IPS-15b (cell line): Measurements from ENCODE around the gene DIAPH2.

Source experiments
- H3K27me3 ChIP-seq: one replicate; pipeline ENCODE4 v1.6.1; 2013; ENCODE audit warnings: low read length; ENCODE audit not compliant: control insufficient read depth, insufficient read depth
- H3K36me3 ChIP-seq: one replicate; pipeline ENCODE4 v1.6.1; 2013; ENCODE audit warnings: low read length; ENCODE audit not compliant: control insufficient read depth, insufficient read depth
- H3K4me1 ChIP-seq: one replicate; pipeline ENCODE4 v1.6.1; 2013; ENCODE audit warnings: mild to moderate bottlenecking, low read length; ENCODE audit not compliant: control insufficient read depth, insufficient read depth
- H3K4me3 ChIP-seq: one replicate; pipeline ENCODE4 v1.5.1; 2013; ENCODE audit warnings: low read depth, low read length
- H3K9ac ChIP-seq: one replicate; pipeline ENCODE4 v1.6.1; 2013; ENCODE audit warnings: low read depth, mild to moderate bottlenecking, low read length
- H3K9me3 ChIP-seq: one replicate; pipeline ENCODE4 v1.6.1; 2013; ENCODE audit warnings: mild to moderate bottlenecking, low read length; ENCODE audit not compliant: control insufficient read depth, insufficient read depth

Gene DIAPH2

GRCh38 chrX:97587171-97587570 lies 902.5 kb downstream of the DIAPH2 start:
- Histone ChIP-seq H3K9me3 (peaks cover 6% of the 10 kb centered on the region), H3K9ac (no peak overlapping the region), H3K4me3 (no peak overlapping the region), H3K36me3 (no peaks in the 10 kb centered on the region), H3K27me3 (no peaks in the 10 kb centered on the region), H3K4me1 (peaks cover 3% of the 10 kb centered on the region)

- Histone ChIP-seq H3K27me3 (no peaks in the 10 kb centered on the region), H3K36me3 (no peaks in the 10 kb centered on the region), H3K9me3 (no peaks in the 10 kb centered on the region), H3K4me1 (peaks cover 32% of the 10 kb centered on the region), H3K4me3 (no peak overlapping the region), H3K9ac (no peak overlapping the region)
These were observed 910.1 kb downstream of the DIAPH2 start for GRCh38 chrX:97594646-97595224.

- no peak overlapping the region for H3K4me3 ChIP-seq
These were observed 913.3 kb downstream of the DIAPH2 start for GRCh38 chrX:97597954-97598353.

GRCh38 chrX:97602465-97603258 lies 918.0 kb downstream of the DIAPH2 start:
- Histone ChIP-seq H3K9me3 (no peaks in the 10 kb centered on the region), H3K36me3 (no peaks in the 10 kb centered on the region), H3K9ac (no peak overlapping the region), H3K4me3 (no peak overlapping the region), H3K27me3 (no peaks in the 10 kb centered on the region), H3K4me1 (peaks cover 20% of the 10 kb centered on the region)

More at GRCh38 chrX:97597954-97598353, 913.3 kb downstream of the DIAPH2 start:
- Histone ChIP-seq H3K36me3 (no peaks in the 10 kb centered on the region), H3K9me3 (no peaks in the 10 kb centered on the region), H3K27me3 (no peaks in the 10 kb centered on the region), H3K9ac (no peak overlapping the region), H3K4me1 (peaks cover 26% of the 10 kb centered on the region)

GRCh38 chrX:97605271-97605670 lies 920.6 kb downstream of the DIAPH2 start:
- Histone ChIP-seq H3K27me3 (no peaks in the 10 kb centered on the region), H3K9me3 (no peaks in the 10 kb centered on the region), H3K4me1 (peaks cover 3% of the 10 kb centered on the region), H3K36me3 (no peaks in the 10 kb centered on the region), H3K9ac (no peak overlapping the region), H3K4me3 (no peak overlapping the region)

GRCh38 chrX:97609357-97609756 lies 924.7 kb downstream of the DIAPH2 start:
- H3K9me3 ChIP-seq, result no peaks in the 10 kb centered on the region
- H3K9ac ChIP-seq, result no peak overlapping the region
- no peaks in the 10 kb centered on the region for H3K36me3 ChIP-seq
- H3K4me1 ChIP-seq, result peaks cover 3% of the 10 kb centered on the region
- no peaks in the 10 kb centered on the region for H3K27me3 ChIP-seq
- no peak overlapping the region for H3K4me3 ChIP-seq

- Histone ChIP-seq H3K4me3 (no peak overlapping the region), H3K9ac (no peak overlapping the region), H3K4me1 (no peaks in the 10 kb centered on the region), H3K36me3 (no peaks in the 10 kb centered on the region), H3K27me3 (no peaks in the 10 kb centered on the region), H3K9me3 (no peaks in the 10 kb centered on the region)
These were observed 925.3 kb downstream of the DIAPH2 start for GRCh38 chrX:97609938-97610337.

- no peaks in the 10 kb centered on the region for H3K27me3 ChIP-seq
These were observed 932.4 kb downstream of the DIAPH2 start for GRCh38 chrX:97616883-97617530.

GRCh38 chrX:97619499-97619898 lies 934.9 kb downstream of the DIAPH2 start:
- Histone ChIP-seq H3K27me3 (no peaks in the 10 kb centered on the region), H3K4me3 (no peak overlapping the region), H3K4me1 (no peaks in the 10 kb centered on the region), H3K9me3 (no peaks in the 10 kb centered on the region), H3K9ac (no peak overlapping the region), H3K36me3 (no peaks in the 10 kb centered on the region)

More at GRCh38 chrX:97616883-97617530, 932.4 kb downstream of the DIAPH2 start:
- no peaks in the 10 kb centered on the region for H3K36me3 ChIP-seq
- no peaks in the 10 kb centered on the region for H3K4me1 ChIP-seq
- H3K9me3 ChIP-seq, result no peaks in the 10 kb centered on the region
- H3K9ac ChIP-seq, result no peak overlapping the region
- H3K4me3 ChIP-seq, result no peak overlapping the region

- H3K9me3 ChIP-seq, result no peaks in the 10 kb centered on the region
- H3K9ac ChIP-seq, result no peak overlapping the region
- H3K27me3 ChIP-seq, result no peaks in the 10 kb centered on the region
- no peak overlapping the region for H3K4me3 ChIP-seq
- H3K36me3 ChIP-seq, result no peaks in the 10 kb centered on the region
- H3K4me1 ChIP-seq, result no peaks in the 10 kb centered on the region
These were observed 937.5 kb downstream of the DIAPH2 start for GRCh38 chrX:97622111-97622510.

GRCh38 chrX:97628326-97628725 lies 943.7 kb downstream of the DIAPH2 start:
- Histone ChIP-seq H3K27me3 (no peaks in the 10 kb centered on the region), H3K4me3 (no peak overlapping the region), H3K4me1 (peaks cover under 1% of the 10 kb centered on the region), H3K9ac (no peak overlapping the region), H3K36me3 (no peaks in the 10 kb centered on the region), H3K9me3 (no peaks in the 10 kb centered on the region)
